IMR-90 (cell line): Measurements from ENCODE around the gene CPAMD8. TPM values are rescaled to one million over a fixed set of nuclear protein-coding genes. Genes with fewer than 3 reads are reported as not detected.

Experiments used
- ATAC-seq: fragments of 200-7000 bp; cut with Tn5 transposase; 2 replicates; pipeline ENCODE4 v1.9.1; 2020; ENCODE audit warnings: low read depth, mild to moderate bottlenecking, moderate library complexity
- BruUV-seq: library from RNA; stranded (reverse); fragments of 400-500 nt; replicated peaks from 2 replicates; lab custom pipeline; 2021; lab: Mats Ljungman, UMichigan
- CTCF ChIA-PET: fragments of 300-600 bp; formaldehyde crosslinking; extraction: SDS; loops from one replicate; lab custom pipeline; 2021; ENCODE audit warnings: antibody characterized with exemption; lab: Yijun Ruan, JAX
- POLR2A ChIA-PET: fragments of 300-600 bp; sonication (Branson Sonifier 250); formaldehyde crosslinking; loops from one replicate; lab custom pipeline; 2022; ENCODE audit warnings: antibody characterized with exemption; ENCODE audit not compliant: unreplicated experiment; lab: Charles Lee
- DNase-seq: peaks from one replicate; pipeline ENCODE4 v3.0.0; 2013
- H2AFZ ChIP-seq: replicated peaks from 2 replicates; pipeline ENCODE3; 2013; ENCODE audit warnings: low read length, mild to moderate bottlenecking; ENCODE audit not compliant: poor library complexity
- H2AK5ac ChIP-seq: 2 replicates; pipeline ENCODE4 v1.6.1; 2013; ENCODE audit warnings: low read depth, low read length, inconsistent platforms
- H2AK9ac ChIP-seq: replicated peaks from 2 replicates; pipeline ENCODE3; 2013; ENCODE audit warnings: mild to moderate bottlenecking, low read depth, low read length, moderate library complexity; ENCODE audit not compliant: poor library complexity
- H2BK120ac ChIP-seq: 2 replicates; pipeline ENCODE4 v1.6.1; 2013; ENCODE audit warnings: low read depth, low read length, inconsistent platforms
- H2BK15ac ChIP-seq: 3 replicates; pipeline ENCODE4 v1.6.1; 2013; ENCODE audit warnings: low read depth, low read length, inconsistent platforms
- H2BK20ac ChIP-seq: 2 replicates; pipeline ENCODE4 v1.6.1; 2013; ENCODE audit warnings: low read depth, mild to moderate bottlenecking, inconsistent platforms, low read length, moderate library complexity
- H2BK5ac ChIP-seq: 2 replicates; pipeline ENCODE4 v1.6.1; 2013; ENCODE audit warnings: mild to moderate bottlenecking, low read depth, low read length, inconsistent platforms; ENCODE audit not compliant: poor library complexity, severe bottlenecking
- H3K14ac ChIP-seq: replicated peaks from 2 replicates; pipeline ENCODE4 v1.6.1; 2013; ENCODE audit warnings: low read depth, low read length, inconsistent platforms
- H3K18ac ChIP-seq: 2 replicates; pipeline ENCODE4 v1.6.1; 2013; ENCODE audit warnings: low read depth, low read length, control low read depth
- H3K23ac ChIP-seq: 2 replicates; pipeline ENCODE4 v1.6.1; 2013; ENCODE audit warnings: low read depth, low read length, inconsistent platforms
- H3K27ac ChIP-seq: 2 replicates; pipeline ENCODE4 v1.5.1; 2013; ENCODE audit warnings: mild to moderate bottlenecking, control low read depth, low read length; ENCODE audit not compliant: insufficient read depth
- H3K27me3 ChIP-seq: 2 replicates; pipeline ENCODE4 v1.6.1; 2013; ENCODE audit warnings: low read length; ENCODE audit not compliant: control insufficient read depth, insufficient read depth
- H3K36me3 ChIP-seq: 2 replicates; pipeline ENCODE4 v1.6.1; 2013; ENCODE audit warnings: low read length, mixed read lengths; ENCODE audit not compliant: control insufficient read depth, insufficient read depth
- H3K4ac ChIP-seq: 2 replicates; pipeline ENCODE4 v1.6.1; 2013; ENCODE audit warnings: low read depth, low read length, inconsistent platforms
- H3K4me1 ChIP-seq: 2 replicates; pipeline ENCODE4 v1.6.1; 2013; ENCODE audit warnings: low read length, mixed read lengths; ENCODE audit not compliant: control insufficient read depth, insufficient read depth
- H3K4me2 ChIP-seq: 2 replicates; pipeline ENCODE4 v1.6.1; 2013; ENCODE audit warnings: low read depth, mild to moderate bottlenecking, control low read depth, low read length, moderate library complexity
- H3K4me3 ChIP-seq: 2 replicates; pipeline ENCODE4 v1.5.1; 2013; ENCODE audit warnings: low read depth, mild to moderate bottlenecking, control low read depth, low read length, moderate library complexity; ENCODE audit not compliant: insufficient read depth
- H3K56ac ChIP-seq: 2 replicates; pipeline ENCODE4 v1.6.1; 2013; ENCODE audit warnings: low read length, inconsistent platforms; ENCODE audit not compliant: insufficient read depth; ENCODE audit errors: extremely low read depth
- H3K79me1 ChIP-seq, 2 experiments: 2 replicates each; pipeline ENCODE4 v1.6.1; 2013; ENCODE audit warnings: low read length in 2 of 2, inconsistent platforms in 1 of 2, low read depth in 1 of 2
- H3K9ac ChIP-seq: 2 replicates; pipeline ENCODE4 v1.6.1; 2013; ENCODE audit warnings: low read depth, low read length, control low read depth
- H3K9me1 ChIP-seq: 2 replicates; pipeline ENCODE4 v1.6.1; 2013; ENCODE audit warnings: low read length, inconsistent platforms; ENCODE audit not compliant: insufficient read depth
- H3K9me3 ChIP-seq: 2 replicates; pipeline ENCODE4 v1.6.1; 2013; ENCODE audit warnings: low read length; ENCODE audit not compliant: control insufficient read depth, insufficient read depth
- H4K20me1 ChIP-seq: 2 replicates; pipeline ENCODE4 v1.6.1; 2013; ENCODE audit warnings: low read length, inconsistent platforms; ENCODE audit not compliant: insufficient read depth
- H4K5ac ChIP-seq: 2 replicates; pipeline ENCODE4 v1.6.1; 2013; ENCODE audit warnings: mild to moderate bottlenecking, low read depth, low read length, control low read depth
- H4K8ac ChIP-seq, 2 experiments: 2 replicates each; pipeline ENCODE4 v1.6.1; 2013; ENCODE audit warnings: low read depth in 2 of 2, low read length in 2 of 2, control low read depth in 1 of 2, inconsistent platforms in 1 of 2
- H4K91ac ChIP-seq: 2 replicates; pipeline ENCODE4 v1.6.1; 2013; ENCODE audit warnings: low read depth, low read length, inconsistent platforms; ENCODE audit not compliant: insufficient read depth
- BHLHE40 ChIP-seq: fragments of 150-350 bp; IDR thresholded peaks from 2 replicates; pipeline ENCODE4 v1.6.1; 2016; ENCODE audit warnings: mild to moderate bottlenecking, low read depth, low read length
- CHD1 ChIP-seq: IDR thresholded peaks from 2 replicates; pipeline ENCODE4 v1.6.1; 2012; ENCODE audit warnings: low read depth, low read length, improper control_type of control experiment
- MAFK ChIP-seq: IDR thresholded peaks from 2 replicates; pipeline ENCODE4 v1.6.1; 2012; ENCODE audit warnings: low read depth, low read length, improper control_type of control experiment
- MAZ ChIP-seq: IDR thresholded peaks from 2 replicates; pipeline ENCODE4 v1.6.1; 2012; ENCODE audit warnings: low read depth, mild to moderate bottlenecking, low read length, improper control_type of control experiment, moderate library complexity, borderline replicate concordance
- POLR2A ChIP-seq: IDR thresholded peaks from 2 replicates; pipeline ENCODE4 v1.6.1; 2012; ENCODE audit warnings: mild to moderate bottlenecking, low read depth, low read length
- RAD21 ChIP-seq: IDR thresholded peaks from 2 replicates; pipeline ENCODE4 v1.6.1; 2012; ENCODE audit warnings: low read length, improper control_type of control experiment
- SMC3 ChIP-seq: fragments of 150-350 bp; IDR thresholded peaks from 2 replicates; pipeline ENCODE4 v1.6.1; 2016; ENCODE audit warnings: low read depth, mild to moderate bottlenecking, antibody characterized with exemption, low read length, moderate library complexity
- WGBS, 2 experiments: methylation state at CpG; one replicate each; pipeline versions ENCODE4 v1.1.5 to v1.1.7; 2013; ENCODE audit warnings: missing lambda C conversion rate in 2 of 2; ENCODE audit not compliant: insufficient read length in 1 of 2; ENCODE audit errors: extremely low coverage in 2 of 2; 5-methylcytosine and 5-hydroxymethylcytosine counted together
- dilution Hi-C: fragments of 300-500 bp; cut with HindIII; formaldehyde crosslinking; loops from one replicate; pipeline ENCODE4 v1.14.3; 2018; ENCODE audit warnings: low sequenced_read_pairs; ENCODE audit not compliant: unreplicated experiment
- in situ Hi-C: fragments of 300-500 bp; cut with MboI; formaldehyde crosslinking; loops from 3 replicates; pipeline ENCODE4 v1.14.3; 2019; ENCODE audit warnings: low sequenced_read_pairs, inconsistent platforms, mixed read lengths
- intact Hi-C: fragments of 100-400 bp; cut with micrococcal nuclease; formaldehyde crosslinking; loops from 2 replicates; pipeline ENCODE4 v1.10.0; 2022
- polyA plus RNA-seq, 3 experiments: library from polyadenylated mRNA; depleted of rRNA; stranded (reverse); fragments of >200 nt; gene quantifications; 2 replicates each; pipeline ENCODE4 v1.2.3, GENCODE V29; 2012; ENCODE audit warnings: low replicate concordance in 1 of 3
- total RNA-seq: library from RNA; depleted of rRNA; stranded (reverse); fragments of >200 nt; gene quantifications from 2 replicates; pipeline ENCODE4 v1.2.3, GENCODE V29; 2012
- TF ChIP-seq, protein P1 (sequence below): fragments of 150-350 bp; IDR thresholded peaks from 2 replicates; pipeline ENCODE4 v1.6.1; 2017; ENCODE audit warnings: mild to moderate bottlenecking, antibody characterized with exemption, low read length, low read depth

CPAMD8 gene
- total and polyA plus RNA-seq, 2 of the 4 experiments (the other 2 are of a cell fraction): 0.36 to 0.79 TPM

DNA sequence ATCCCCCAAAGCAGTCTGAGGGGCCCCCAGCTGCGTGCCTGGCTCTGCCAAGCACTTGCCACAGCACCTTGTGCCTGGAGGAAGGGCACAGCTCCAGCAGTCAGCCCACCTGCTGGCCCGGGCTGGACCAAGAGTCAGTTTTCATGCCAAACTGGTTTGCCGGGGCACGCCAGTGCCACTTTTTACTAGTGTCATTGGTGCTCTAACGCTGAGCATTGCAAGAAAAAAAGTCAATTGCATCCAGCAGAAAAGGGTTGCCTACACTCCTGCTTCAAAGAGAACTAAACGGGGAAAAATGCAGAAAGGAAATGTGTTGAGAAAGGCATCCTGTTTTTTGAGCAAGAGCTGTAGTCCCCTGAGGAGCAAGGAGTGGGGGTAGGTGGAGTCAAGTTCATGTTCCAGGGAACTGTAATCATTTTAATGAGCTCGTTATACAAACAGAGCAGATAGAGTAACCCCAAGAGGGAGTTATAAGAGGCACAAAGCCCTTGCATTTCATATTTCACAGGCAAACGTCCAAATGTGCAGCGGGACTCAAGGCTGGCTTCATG, 69.4 kb downstream of the CPAMD8 start:
- H3K14ac ChIP-seq: no peak overlapping the region
- no peaks in the 10 kb centered on the region for H3K9me1 ChIP-seq
- ChIA-PET CTCF (no interaction called here), POLR2A (no interaction called here)
- TF ChIP-seq, protein P1, sequence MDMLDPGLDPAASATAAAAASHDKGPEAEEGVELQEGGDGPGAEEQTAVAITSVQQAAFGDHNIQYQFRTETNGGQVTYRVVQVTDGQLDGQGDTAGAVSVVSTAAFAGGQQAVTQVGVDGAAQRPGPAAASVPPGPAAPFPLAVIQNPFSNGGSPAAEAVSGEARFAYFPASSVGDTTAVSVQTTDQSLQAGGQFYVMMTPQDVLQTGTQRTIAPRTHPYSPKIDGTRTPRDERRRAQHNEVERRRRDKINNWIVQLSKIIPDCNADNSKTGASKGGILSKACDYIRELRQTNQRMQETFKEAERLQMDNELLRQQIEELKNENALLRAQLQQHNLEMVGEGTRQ: no peak
- TF ChIP-seq MAZ (no peak), POLR2A (no peak), RAD21 (no peak), BHLHE40 (no peak), MAFK (no peak), CHD1 (no peak), SMC3 (no peak)
- no peak overlapping the region for H3K18ac ChIP-seq
- no peak overlapping the region for H2BK20ac ChIP-seq
- H2AK5ac ChIP-seq: no peak overlapping the region
- no peak for DNase-seq
- in situ Hi-C loops: no loop called here
- intact Hi-C loops: no loop called here
- no peak overlapping the region for H4K91ac ChIP-seq
- H2AK9ac ChIP-seq: no peak overlapping the region
- dilution Hi-C loops: no loop called here
- H3K4ac ChIP-seq: no peak overlapping the region
- no peak; the same call in 1 of the 2 replicates for ATAC-seq
- H2BK120ac ChIP-seq: no peak overlapping the region
- no peak overlapping the region for H3K56ac ChIP-seq
- BruUV-seq: no TSS peak
- no peaks in the 10 kb centered on the region for H3K9me3 ChIP-seq
- no peak overlapping the region for H3K27ac ChIP-seq
- H3K36me3 ChIP-seq: no peaks in the 10 kb centered on the region
- H3K4me3 ChIP-seq: no peak overlapping the region
- H3K79me1 ChIP-seq: no peaks in the 10 kb centered on the region
- no peak overlapping the region for H2AFZ ChIP-seq
- H4K8ac ChIP-seq: no peak overlapping the region
- H2BK15ac ChIP-seq: no peak overlapping the region
- no peak overlapping the region for H3K9ac ChIP-seq
- H3K4me2 ChIP-seq: no peak overlapping the region
- H3K27me3 ChIP-seq: peaks cover 4% of the 10 kb centered on the region
- H4K5ac ChIP-seq: no peak overlapping the region
- no peak overlapping the region for H2BK5ac ChIP-seq
- no peaks in the 10 kb centered on the region for H4K20me1 ChIP-seq
- H3K23ac ChIP-seq: no peak overlapping the region
- H3K4me1 ChIP-seq: no peaks in the 10 kb centered on the region
- 55% methylated on average over 5 of the region's 9 CpGs; no CpG with 5 or more reads in 1 of the 2 experiments for WGBS, 2 experiments
